Gastrocnemius medialis (tissue), 4 donors: Measurements from ENCODE around the gene HOXD12.

Experiments used
- CTCF ChIP-seq, 5 experiments: fragments of 450-650 bp in 3 of 5; fragments of 200-600 bp in 2 of 5; sonication (generic) in 2 of 5; IDR thresholded peaks in 4 of 5; conservative IDR thresholded peaks in 1 of 5; 1 replicate in 4 of 5; 2 replicates in 1 of 5; pipeline ENCODE4 v1.5.1; 2016 to 2019; ENCODE audit warnings: antibody characterized with exemption in 5 of 5, mild to moderate bottlenecking in 3 of 5, moderate library complexity in 3 of 5
- POLR2A ChIP-seq, 2 donors: fragments of 450-650 bp; IDR thresholded peaks; one replicate each; pipeline ENCODE4 v1.6.1; 2017; ENCODE audit warnings: antibody characterized with exemption in 2 of 2, mild to moderate bottlenecking in 2 of 2, moderate library complexity in 2 of 2

- TF ChIP-seq CTCF (IDR thresholded peaks at IDR 0.05 in 4 of 5, conservative IDR thresholded peaks at IDR 0.05 in 1 of 5) (no peak), POLR2A (IDR thresholded peaks at IDR 0.05) (no peak)
These were observed at the start of gene HOXD12 for GRCh38 chr2:176099728-176100546.
